Metanephros (tissue), 2 donors: Measurements from ENCODE around the gene NDUFAF3. TPM values are rescaled to one million over a fixed set of nuclear protein-coding genes. Genes with fewer than 3 reads are reported as not detected.

Source experiments
- small RNA-seq: library from RNA; depleted of rRNA; stranded (forward); fragments of <200 nt; gene quantifications from one replicate; pipeline ENCODE3, GENCODE V24; 2014; ENCODE audit warnings: low replicate concordance
- total RNA-seq: library from RNA; depleted of rRNA; stranded (reverse); fragments of >200 nt; gene quantifications from one replicate; pipeline ENCODE4 v1.2.3, GENCODE V29; 2014

The NDUFAF3 gene
- 73.9 TPM for total RNA-seq

GRCh38 chr3:49021813-49022687 is at the start of gene NDUFAF3:
Gene NDUFAF3 (plus strand): TSS chr3:49022121. CDS start chr3:49022145, 24 bp downstream.

GRCh38 chr3:48989796-48990635 is 31.9 kb upstream of the NDUFAF3 start, which contains the start of gene P4HTM:
Gene P4HTM (plus strand): TSS chr3:48990241. CDS start chr3:48990257, 16 bp downstream.

GRCh38 chr3:49007068-49007770 is 14.7 kb upstream of the NDUFAF3 start, which contains the start of gene WDR6:
Gene WDR6 (plus strand): TSS chr3:49007391. CDS start chr3:49007432, 41 bp downstream.

GRCh38 chr3:49017971-49018706 is 3.8 kb upstream of the NDUFAF3 start, which contains the start of gene DALRD3:
Gene DALRD3 (minus strand): TSS chr3:49018580. CDS start chr3:49018564, 16 bp downstream.

GRCh38 chr3:49028673-49029562 is 7.0 kb downstream of the NDUFAF3 start, which contains the start of gene IMPDH2:
Gene IMPDH2 (minus strand): TSS chr3:49029398. CDS start chr3:49029350, 48 bp downstream.

Small RNA genes within 50 kb of the gene (small RNA-seq; reads per million reads assigned to genes)
- 3,526 reads per million, percentile 100 among the genes with 10 or more reads in this experiment for gene MIR191
- gene MIR425 = 28.9 reads per million, percentile 96 among the genes with 10 or more reads in this experiment

Other genes starting within 250 kb of the NDUFAF3 start
- gene PRKAR2A, start 174.2 kb upstream of the NDUFAF3 start, total RNA-seq = 24.2 TPM
- 15.2 TPM for gene SLC25A20, start 123.2 kb upstream of the NDUFAF3 start, total RNA-seq
- gene ARIH2, start 103.3 kb upstream of the NDUFAF3 start, total RNA-seq = 86.1 TPM
- 51.4 TPM for gene P4HTM, start 31.9 kb upstream of the NDUFAF3 start, total RNA-seq
- gene WDR6, start 14.7 kb upstream of the NDUFAF3 start, total RNA-seq = 137 TPM
- 52.2 TPM for gene DALRD3, start 3.5 kb upstream of the NDUFAF3 start, total RNA-seq
- 214 TPM for gene IMPDH2, start 7.3 kb downstream of the NDUFAF3 start, total RNA-seq
- gene QRICH1, start 72.0 kb downstream of the NDUFAF3 start, total RNA-seq = 75.6 TPM
- 465 TPM for gene QARS1, start 82.6 kb downstream of the NDUFAF3 start, total RNA-seq
- gene USP19, start 98.7 kb downstream of the NDUFAF3 start, total RNA-seq = 75.8 TPM
- 537 TPM for gene LAMB2, start 110.9 kb downstream of the NDUFAF3 start, total RNA-seq
- gene CCDC71, start 144.2 kb downstream of the NDUFAF3 start, total RNA-seq = 20.4 TPM
- 39.2 TPM for gene KLHDC8B, start 149.5 kb downstream of the NDUFAF3 start, total RNA-seq